WTC11 (cell line): Measurements from ENCODE around the gene BCAS1. TPM values are rescaled to one million over a fixed set of nuclear protein-coding genes. Genes with fewer than 3 reads are reported as not detected.

Source experiments
- ATAC-seq: fragments of 200-7000 bp; cut with Tn5 transposase; 2 replicates; pipeline ENCODE4 v1.10.0; 2021; ENCODE audit warnings: mild to moderate bottlenecking, moderate library complexity
- CTCF ChIA-PET: fragments of 300-600 bp; sonication (Branson Sonifier 250); formaldehyde crosslinking; loops from one replicate; lab custom pipeline; 2021; ENCODE audit warnings: antibody characterized with exemption; lab: Charles Lee
- POLR2A ChIA-PET: fragments of 350-600 bp; sonication (Branson Sonifier 250); formaldehyde crosslinking; loops from one replicate; lab custom pipeline; 2021; ENCODE audit warnings: antibody characterized with exemption; lab: Charles Lee
- DNase-seq: peaks from one replicate; pipeline ENCODE4 v3.0.0; 2021; ENCODE audit warnings: low spot score
- H3K27ac Mint-ChIP-seq: 2 replicates; pipeline ENCODE4 v1.8.0; 2021; ENCODE audit warnings: mixed read lengths
- H3K27me3 Mint-ChIP-seq: 2 replicates; pipeline ENCODE4 v1.8.0; 2021; ENCODE audit warnings: low read depth, mild to moderate bottlenecking, moderate library complexity, mixed read lengths
- H3K36me3 Mint-ChIP-seq: 2 replicates; pipeline ENCODE4 v1.8.0; 2021; ENCODE audit warnings: mixed read lengths
- H3K4me1 Mint-ChIP-seq: 2 replicates; pipeline ENCODE4 v1.8.0; 2022; ENCODE audit warnings: mixed read lengths
- H3K4me3 Mint-ChIP-seq: 2 replicates; pipeline ENCODE4 v1.8.0; 2021; ENCODE audit warnings: mild to moderate bottlenecking, moderate library complexity, mixed read lengths
- H3K9me3 Mint-ChIP-seq: 2 replicates; pipeline ENCODE4 v1.8.0; 2021; ENCODE audit warnings: mixed read lengths
- CBFB ChIP-seq: sonication (generic); formaldehyde crosslinking; IDR thresholded peaks from 2 replicates; pipeline ENCODE4 v1.8.1; 2022; ENCODE audit warnings: mild to moderate bottlenecking, low read depth, missing genetic modification reagents
- CREB1 ChIP-seq: sonication (generic); formaldehyde crosslinking; IDR thresholded peaks from 2 replicates; pipeline ENCODE4 v1.8.0; 2023; ENCODE audit warnings: mild to moderate bottlenecking, missing genetic modification reagents
- ELF4 ChIP-seq: sonication (generic); formaldehyde crosslinking; IDR thresholded peaks from 2 replicates; pipeline ENCODE4 v1.8.1; 2022; ENCODE audit warnings: low read depth, mild to moderate bottlenecking, moderate library complexity, missing genetic modification reagents
- FOXK1 ChIP-seq: sonication (generic); formaldehyde crosslinking; IDR thresholded peaks from 2 replicates; pipeline ENCODE4 v1.8.0; 2022; ENCODE audit warnings: mild to moderate bottlenecking, moderate library complexity, missing genetic modification reagents
- FOXP4 ChIP-seq: sonication (generic); formaldehyde crosslinking; IDR thresholded peaks from 2 replicates; pipeline ENCODE4 v1.8.0; 2022; ENCODE audit warnings: mild to moderate bottlenecking, missing genetic modification reagents
- GTF2I ChIP-seq: fragments of 250-450 bp; sonication (Bioruptor Pico); conservative IDR thresholded peaks from 2 replicates; pipeline ENCODE4 v1.4.0; 2021; ENCODE audit warnings: mild to moderate bottlenecking
- MAX ChIP-seq: sonication (generic); formaldehyde crosslinking; IDR thresholded peaks from 2 replicates; pipeline ENCODE4 v1.8.0; 2022; ENCODE audit warnings: mild to moderate bottlenecking, missing genetic modification reagents
- MLX ChIP-seq: sonication (generic); formaldehyde crosslinking; IDR thresholded peaks from 2 replicates; pipeline ENCODE4 v1.8.1; 2023; ENCODE audit warnings: mild to moderate bottlenecking, missing genetic modification reagents, moderate library complexity
- NFYB ChIP-seq: sonication (generic); formaldehyde crosslinking; conservative IDR thresholded peaks from 2 replicates; pipeline ENCODE4 v1.8.0; 2022; ENCODE audit warnings: low read depth, missing genetic modification reagents
- NR3C1 ChIP-seq: sonication (generic); formaldehyde crosslinking; conservative IDR thresholded peaks from 2 replicates; pipeline ENCODE4 v1.8.1; 2023; ENCODE audit warnings: low read depth, mild to moderate bottlenecking, missing genetic modification reagents
- SOX15 ChIP-seq: fragments of 250-450 bp; sonication (Bioruptor Pico); IDR thresholded peaks from 2 replicates; pipeline ENCODE4 v1.9.0; 2021; ENCODE audit warnings: mild to moderate bottlenecking
- TEAD4 ChIP-seq: sonication (generic); formaldehyde crosslinking; IDR thresholded peaks from 2 replicates; pipeline ENCODE4 v1.8.0; 2022; ENCODE audit warnings: mild to moderate bottlenecking, missing genetic modification reagents
- USF2 ChIP-seq: sonication (generic); formaldehyde crosslinking; IDR thresholded peaks from 2 replicates; pipeline ENCODE4 v1.8.1; 2023; ENCODE audit warnings: mild to moderate bottlenecking, missing genetic modification reagents, moderate library complexity
- ZMAT4 ChIP-seq: fragments of 250-450 bp; sonication (Bioruptor Pico); IDR thresholded peaks from 2 replicates; pipeline ENCODE4 v1.9.0; 2021; ENCODE audit warnings: mild to moderate bottlenecking
- ZNF138 ChIP-seq: sonication (generic); formaldehyde crosslinking; conservative IDR thresholded peaks from 2 replicates; pipeline ENCODE4 v1.8.1; 2022; ENCODE audit warnings: mild to moderate bottlenecking, moderate library complexity, missing genetic modification reagents
- ZNF281 ChIP-seq: sonication (generic); formaldehyde crosslinking; IDR thresholded peaks from 2 replicates; pipeline ENCODE4 v1.8.0; 2023; ENCODE audit warnings: mild to moderate bottlenecking, missing genetic modification reagents
- ZNF423 ChIP-seq: fragments of 250-450 bp; sonication (Bioruptor Pico); IDR thresholded peaks from 2 replicates; pipeline ENCODE4 v2.1.2; 2022; ENCODE audit warnings: mild to moderate bottlenecking, moderate library complexity
- ZNF512 ChIP-seq: sonication (generic); formaldehyde crosslinking; IDR thresholded peaks from 2 replicates; pipeline ENCODE4 v1.8.1; 2022; ENCODE audit warnings: missing genetic modification reagents, borderline replicate concordance
- ZNF671 ChIP-seq: fragments of 250-450 bp; sonication (Bioruptor Pico); IDR thresholded peaks from 2 replicates; pipeline ENCODE4 v1.8.0; 2021; ENCODE audit warnings: mild to moderate bottlenecking
- ZSCAN18 ChIP-seq: fragments of 250-450 bp; sonication (Bioruptor Pico); IDR thresholded peaks from 2 replicates; pipeline ENCODE4 v2.1.2; 2022; ENCODE audit warnings: mild to moderate bottlenecking, moderate library complexity
- total RNA-seq: library from RNA; stranded (reverse); gene quantifications from 3 replicates; pipeline ENCODE4 v1.2.3, GENCODE V29; 2021

Gene BCAS1
- total RNA-seq, 1 experiment from 2014 or later, result 0.11 TPM

- no peak for TF ChIP-seq ZNF281 (CRISPR knock-in tag)
- no peak for TF ChIP-seq MAX
- no peak for TF ChIP-seq ZSCAN18 (CRISPR knock-in tag)
- TF ChIP-seq CBFB, result no peak
- TF ChIP-seq USF2, result no peak
- no peak for TF ChIP-seq TEAD4 (CRISPR knock-in tag)
These were observed 77.1 kb downstream of the BCAS1 start (continued) for GRCh38 chr20:53993310-53993709.

- H3K27me3 Mint-ChIP-seq, result no peaks in the 10 kb centered on the region
- H3K9me3 Mint-ChIP-seq, result no peaks in the 10 kb centered on the region
- no peak for ATAC-seq
- CTCF ChIA-PET, result no interaction called here
- no peaks in the 10 kb centered on the region for H3K36me3 Mint-ChIP-seq
- no peak overlapping the region for H3K27ac Mint-ChIP-seq
- no peak for DNase-seq
- H3K4me3 Mint-ChIP-seq, result no peak overlapping the region
- no peaks in the 10 kb centered on the region for H3K4me1 Mint-ChIP-seq
- no peak for TF ChIP-seq SOX15 (CRISPR knock-in tag)
- no peak for TF ChIP-seq FOXP4 (CRISPR knock-in tag)
- TF ChIP-seq ZNF671 (CRISPR knock-in tag), result no peak
- TF ChIP-seq ZNF423, result no peak
- no peak for TF ChIP-seq ZNF138 (CRISPR knock-in tag)
- TF ChIP-seq MAX, result no peak
- no peak for TF ChIP-seq ZMAT4 (CRISPR knock-in tag)
- no peak for TF ChIP-seq MLX
- no peak for TF ChIP-seq FOXK1 (CRISPR knock-in tag)
- POLR2A ChIA-PET, result interaction anchor here (0.6 kb wide), 1 partner anchor 89 kb away, joined by 3 read pairs; no protein-coding TSS in a partner anchor
These were observed 79.5 kb downstream of the BCAS1 start for GRCh38 chr20:53990768-53991450.

- Mint-ChIP-seq H3K27ac (peak overlapping the region; percentile 19; the same call in 1 of the 2 replicates), H3K27me3 (no peaks in the 10 kb centered on the region)
These were observed 80.4 kb downstream of the BCAS1 start for GRCh38 chr20:53990003-53990402.

More at GRCh38 chr20:53990003-53990402, 80.4 kb downstream of the BCAS1 start:
- CTCF ChIA-PET, result no interaction called here
- Mint-ChIP-seq H3K36me3 (no peaks in the 10 kb centered on the region), H3K4me3 (no peak overlapping the region), H3K4me1 (no peaks in the 10 kb centered on the region), H3K9me3 (no peaks in the 10 kb centered on the region)
- ATAC-seq, result no peak
- POLR2A ChIA-PET, result interaction anchor here (0.6 kb wide), 1 partner anchor 88 kb away, joined by 3 read pairs; no protein-coding TSS in a partner anchor
- TF ChIP-seq NR3C1 (CRISPR knock-in tag) (no peak), NFYB (CRISPR knock-in tag) (no peak), ELF4 (no peak), ZNF512 (no peak), CREB1 (CRISPR knock-in tag) (no peak), GTF2I (CRISPR knock-in tag) (no peak)
- DNase-seq, result no peak
